ENCODE measurements around the gene TRIM28.
"Not testable (repeated sequence)": the region's sequence is repeated elsewhere in the genome, so short reads cannot be mapped to it uniquely, and the experiment has no call there.

TRIM28 gene

GRCh38 chr19:58543826-58544590 is at the start of gene TRIM28:
Gene TRIM28 (plus strand): TSS chr19:58544064. CDS start chr19:58544758, 694 bp downstream.
- DNase-seq: no peak

- DNase-seq: no peak
Observed at GRCh38 chr19:58497634-58498170, 46.2 kb upstream of the TRIM28 start.

DNA sequence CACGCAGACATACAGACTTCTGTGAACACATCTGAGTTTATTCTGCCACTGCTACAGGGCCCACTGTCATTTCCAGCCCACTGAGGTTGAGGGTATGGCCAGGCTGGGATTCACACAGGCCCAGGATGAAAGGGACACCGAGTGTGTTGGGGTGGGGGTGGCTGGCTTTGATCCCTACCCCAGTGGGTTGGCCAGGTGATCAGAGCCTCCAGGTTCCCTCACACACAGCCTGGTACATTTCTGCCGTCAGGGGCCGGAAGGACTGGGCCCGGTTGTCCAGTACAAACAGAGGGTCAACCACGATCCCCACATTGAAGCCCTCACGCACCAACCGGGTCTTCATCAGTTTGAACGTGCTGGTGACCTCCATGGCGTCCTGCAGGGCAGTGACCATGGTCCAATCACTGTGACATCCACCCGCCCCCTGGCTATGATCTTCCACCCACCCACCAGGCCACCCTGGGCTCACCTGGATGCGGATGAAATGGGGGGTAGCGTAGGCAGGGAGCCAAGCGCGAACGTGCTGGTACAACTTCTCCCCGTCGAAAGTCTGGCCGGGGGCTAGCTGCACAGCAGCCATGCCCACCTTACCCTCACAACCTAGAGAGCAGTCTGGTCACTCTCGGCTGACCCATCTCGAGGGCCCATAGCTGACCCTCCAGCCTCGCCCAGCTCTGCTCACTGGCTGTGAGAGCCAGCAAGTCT is 45.4 kb upstream of the TRIM28 start:
- no peak for DNase-seq

- peak; percentile 90 for DNase-seq
Observed at GRCh38 chr19:58499021-58499927, 44.6 kb upstream of the TRIM28 start.

DNA sequence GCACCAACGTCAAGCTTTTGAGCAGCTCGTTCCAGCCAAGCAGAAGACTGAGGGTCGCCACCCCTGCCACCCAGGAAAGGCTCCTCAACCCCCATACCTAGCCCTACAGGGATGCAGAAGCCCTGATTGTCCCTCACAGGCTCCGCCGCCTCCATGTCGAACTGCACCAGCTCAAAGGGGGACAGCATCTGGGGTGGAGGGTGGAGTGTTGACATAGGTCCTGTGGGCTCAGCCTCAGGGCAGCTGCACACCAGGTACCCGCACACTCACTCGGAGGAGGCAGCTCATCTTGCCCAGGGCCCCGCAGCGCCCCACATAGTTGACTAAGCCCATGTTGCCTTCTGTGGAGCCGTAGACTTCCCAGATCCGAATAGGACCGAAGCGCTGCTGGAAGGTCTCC is 43.6 kb upstream of the TRIM28 start:
- no peak for DNase-seq

- DNase-seq: not testable (repeated sequence)
Observed at GRCh38 chr19:58507602-58508223, 36.2 kb upstream of the TRIM28 start.

- no peak for DNase-seq
Observed at GRCh38 chr19:58509731-58510083, 34.2 kb upstream of the TRIM28 start.

DNA sequence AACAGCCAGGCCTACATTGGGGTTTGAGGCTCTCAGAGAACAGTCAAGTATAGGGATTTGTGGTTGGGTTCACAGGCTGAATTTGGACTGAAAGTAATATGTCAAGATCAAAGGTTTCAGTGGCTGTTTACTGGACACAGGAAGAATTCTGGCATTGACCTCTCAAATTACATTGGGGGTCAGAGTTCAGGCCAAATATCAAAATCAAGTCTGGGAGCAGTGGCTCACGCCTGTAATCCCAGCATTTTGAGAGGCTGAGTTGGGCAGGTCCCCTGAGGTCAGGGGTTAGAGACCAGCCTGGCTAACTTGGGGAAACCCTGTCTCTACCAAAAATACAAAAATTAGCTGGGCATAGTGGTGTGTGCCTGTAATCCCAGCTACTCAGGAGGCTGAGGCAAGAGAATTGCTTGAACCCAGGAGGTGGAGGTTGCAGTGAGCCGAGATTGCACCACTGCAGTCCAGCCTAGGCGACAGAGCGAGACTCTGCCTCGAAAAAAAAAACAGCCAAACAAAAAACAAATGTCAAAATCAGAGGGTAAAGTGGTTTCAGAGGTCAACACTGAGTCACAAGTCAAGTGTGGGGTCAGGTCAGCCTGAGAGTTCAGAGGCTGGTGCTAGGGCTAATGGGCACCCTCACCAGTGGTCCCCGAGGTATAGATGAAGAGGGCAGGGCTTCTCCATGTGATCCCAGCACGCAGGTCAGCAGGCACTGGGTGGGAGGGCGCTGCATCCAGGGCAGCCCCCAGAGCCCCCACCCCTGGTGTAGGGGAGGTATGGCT is 33.6 kb upstream of the TRIM28 start:
- DNase-seq: no peak

- no peak for DNase-seq
Observed at GRCh38 chr19:58511353-58512208, 32.3 kb upstream of the TRIM28 start, which contains the start of gene SLC27A5. Gene SLC27A5 (minus strand): TSS chr19:58511992. CDS start chr19:58511955, 37 bp downstream.

DNA sequence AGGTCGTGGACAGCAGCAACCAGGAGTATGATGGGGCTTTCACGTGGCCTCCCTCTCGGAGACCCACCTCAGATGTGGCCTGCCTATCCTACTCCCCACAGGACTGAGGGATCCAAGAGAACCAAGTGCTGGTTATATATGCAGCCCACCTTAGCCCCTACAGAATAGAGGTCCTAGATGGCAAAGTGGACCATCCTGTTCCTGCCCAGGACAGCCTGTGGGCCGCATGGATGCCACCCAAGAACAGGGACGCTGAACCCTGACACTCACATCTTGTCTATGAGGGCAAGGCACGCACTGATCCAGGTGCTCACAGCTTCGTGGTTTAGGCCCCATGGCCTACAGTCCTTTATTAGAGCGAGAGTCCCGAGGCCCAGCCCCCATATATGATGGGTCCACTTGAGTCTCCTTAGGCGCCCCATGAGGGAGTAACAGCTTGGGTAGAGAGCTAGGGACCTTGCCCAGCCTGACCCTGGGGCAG is 30.6 kb upstream of the TRIM28 start:
- DNase-seq: no peak

- DNase-seq: peak; percentile 88
Observed at GRCh38 chr19:58513694-58514563, 29.9 kb upstream of the TRIM28 start.

GRCh38 chr19:58514564-58515022 is 29.3 kb upstream of the TRIM28 start:
- no peak for DNase-seq

- DNase-seq: no peak
Observed at GRCh38 chr19:58515259-58515658, 28.6 kb upstream of the TRIM28 start.

- DNase-seq: no peak
Observed at GRCh38 chr19:58516246-58516836, 27.5 kb upstream of the TRIM28 start.

GRCh38 chr19:58516964-58517833 is 26.7 kb upstream of the TRIM28 start:
- no peak for DNase-seq

DNA sequence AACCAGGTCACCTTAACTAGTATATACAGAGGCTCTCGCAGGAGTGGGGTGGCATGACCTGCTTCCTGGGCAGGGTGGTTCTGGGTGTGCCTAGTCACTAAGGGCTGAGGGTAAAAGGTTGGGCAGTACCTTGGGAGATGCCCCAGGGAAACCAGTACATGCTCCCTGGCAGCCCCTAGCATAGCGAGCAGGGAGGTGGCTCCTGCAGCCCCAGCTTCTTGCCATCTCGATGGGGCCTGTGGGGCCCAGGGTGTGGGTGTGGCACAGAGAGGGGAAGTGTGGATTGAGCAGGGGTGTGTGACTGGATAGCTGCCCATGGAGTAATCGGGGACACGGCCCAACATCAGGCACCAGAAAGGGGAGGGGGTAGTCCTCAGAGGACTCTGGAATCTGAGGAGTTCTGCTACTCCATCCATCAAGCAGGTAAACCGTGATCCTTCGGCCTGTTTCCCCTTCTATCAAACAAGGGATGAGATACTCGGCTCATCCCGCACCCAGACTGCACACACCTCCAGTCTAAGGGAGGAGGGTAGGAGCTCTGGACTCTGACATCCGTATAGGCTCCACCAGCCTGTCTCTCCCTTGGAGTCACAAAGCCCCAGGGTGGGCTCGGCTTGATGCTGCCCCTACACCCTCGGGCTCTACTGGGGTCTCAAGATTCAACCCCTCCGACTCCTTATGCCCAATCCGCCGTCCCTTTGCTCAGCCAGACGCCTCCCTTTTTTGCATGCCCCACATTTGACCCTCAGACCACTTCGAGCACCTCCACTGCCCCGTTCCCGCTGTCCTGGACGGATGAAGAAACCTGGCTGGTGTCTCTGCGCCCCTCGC is 25.4 kb upstream of the TRIM28 start:
- DNase-seq: no peak

GRCh38 chr19:58519087-58519354 is 24.8 kb upstream of the TRIM28 start:
- DNase-seq: peak; percentile 32

Measured in NCI-H1105 (cell line).